Astrocyte (in vitro differentiated cells and primary cell): Measurements from ENCODE around the gene CIB4. TPM values are rescaled to one million over a fixed set of nuclear protein-coding genes. Genes with fewer than 3 reads are reported as not detected.
A peak's percentile ranks its signal among the peaks of the same experiment; 100 is the strongest.

Experiments
- DNase-seq: peaks from one replicate; pipeline ENCODE4 v3.0.0-alpha.2; 2010; ENCODE audit warnings: low read depth
- FAIRE-seq: peaks from 2 replicates; lab custom pipeline; 2011; peaks lifted over from hg19 to GRCh38; lab: Jason Lieb, UNC
- H2AFZ ChIP-seq: 2 replicates; pipeline ENCODE4 v1.6.0; 2012; ENCODE audit warnings: low read depth, low read length, inconsistent platforms
- H3K27ac ChIP-seq: 2 replicates; pipeline ENCODE4 v1.5.1; 2011; ENCODE audit warnings: low read depth, low read length, inconsistent platforms
- H3K27me3 ChIP-seq: 2 replicates; pipeline ENCODE4 v1.6.0; 2011; ENCODE audit warnings: low read length, inconsistent platforms; ENCODE audit not compliant: insufficient read depth
- H3K36me3 ChIP-seq: 2 replicates; pipeline ENCODE4 v1.5.1; 2011; ENCODE audit warnings: low read length, inconsistent platforms; ENCODE audit not compliant: insufficient read depth
- H3K4me1 ChIP-seq: 2 replicates; pipeline ENCODE4 v1.5.1; 2011; ENCODE audit warnings: low read length, inconsistent platforms; ENCODE audit not compliant: insufficient read depth
- H3K4me2 ChIP-seq: 2 replicates; pipeline ENCODE4 v1.6.0; 2012; ENCODE audit warnings: low read length, inconsistent platforms
- H3K4me3 ChIP-seq: 2 replicates; pipeline ENCODE4 v1.5.1; 2011; ENCODE audit warnings: low read depth, mild to moderate bottlenecking, low read length, inconsistent platforms; ENCODE audit not compliant: insufficient read depth
- H3K79me2 ChIP-seq: 2 replicates; pipeline ENCODE4 v1.6.0; 2012; ENCODE audit warnings: mild to moderate bottlenecking, low read length, inconsistent platforms; ENCODE audit not compliant: insufficient read depth
- H3K9ac ChIP-seq: 2 replicates; pipeline ENCODE4 v1.6.0; 2012; ENCODE audit warnings: mild to moderate bottlenecking, low read length, inconsistent platforms
- H3K9me3 ChIP-seq: 2 replicates; pipeline ENCODE4 v1.5.1; 2012; ENCODE audit warnings: low read depth, mild to moderate bottlenecking, low read length, inconsistent platforms; ENCODE audit not compliant: insufficient read depth
- H4K20me1 ChIP-seq: 2 replicates; pipeline ENCODE4 v1.6.0; 2012; ENCODE audit warnings: low read length, inconsistent platforms; ENCODE audit not compliant: insufficient read depth
- H3K27ac Mint-ChIP-seq: one replicate; pipeline ENCODE4 v1.8.0; 2021; ENCODE audit warnings: mild to moderate bottlenecking, mixed read lengths; ENCODE audit not compliant: unreplicated experiment
- H3K27me3 Mint-ChIP-seq: one replicate; pipeline ENCODE4 v1.8.0; 2021; ENCODE audit warnings: low read depth, mixed read lengths; ENCODE audit not compliant: unreplicated experiment
- H3K36me3 Mint-ChIP-seq: one replicate; pipeline ENCODE4 v1.8.0; 2021; ENCODE audit warnings: low read depth, mixed read lengths; ENCODE audit not compliant: unreplicated experiment
- H3K4me1 Mint-ChIP-seq: one replicate; pipeline ENCODE4 v1.8.0; 2021; ENCODE audit warnings: low read depth, mixed read lengths; ENCODE audit not compliant: unreplicated experiment
- H3K4me3 Mint-ChIP-seq: one replicate; pipeline ENCODE4 v1.8.0; 2021; ENCODE audit warnings: mild to moderate bottlenecking, moderate library complexity, mixed read lengths; ENCODE audit not compliant: unreplicated experiment
- H3K9me3 Mint-ChIP-seq: one replicate; pipeline ENCODE4 v1.8.0; 2021; ENCODE audit warnings: mild to moderate bottlenecking, mixed read lengths; ENCODE audit not compliant: unreplicated experiment
- CTCF ChIP-seq: IDR thresholded peaks from 2 replicates; pipeline ENCODE4 v1.5.1; 2011; ENCODE audit warnings: low read depth, mild to moderate bottlenecking, inconsistent platforms, low read length, moderate library complexity; ENCODE audit not compliant: insufficient read depth
- EZH2 ChIP-seq: IDR thresholded peaks from 2 replicates; pipeline ENCODE4 v1.6.1; 2012; ENCODE audit warnings: mild to moderate bottlenecking, low read length, inconsistent platforms; ENCODE audit not compliant: insufficient read depth
- total RNA-seq: library from RNA; stranded (reverse); gene quantifications from 2 replicates; pipeline ENCODE4 v1.2.1, GENCODE V29; 2021

The CIB4 gene
- total RNA-seq, 1 donor from 2014 or later = not detected

GRCh38 chr2:26566081-26566375 lies 75.1 kb downstream of the CIB4 start:
- Histone ChIP-seq H3K9me3 (no peaks in the 10 kb centered on the region), H3K9ac (no peak overlapping the region), H3K79me2 (no peaks in the 10 kb centered on the region), H4K20me1 (no peaks in the 10 kb centered on the region), H3K4me2 (no peak overlapping the region), H3K4me1 (peaks cover 14% of the 10 kb centered on the region), H3K27ac (no peak overlapping the region), H3K4me3 (no peak overlapping the region), H2AFZ (no peak overlapping the region), H3K36me3 (no peaks in the 10 kb centered on the region), H3K27me3 (peaks cover 72% of the 10 kb centered on the region)
- H3K9me3 Mint-ChIP-seq = peaks cover 3% of the 10 kb centered on the region
- peaks cover 6% of the 10 kb centered on the region for H3K36me3 Mint-ChIP-seq
- DNase-seq = no peak
- H3K4me3 Mint-ChIP-seq = no peak overlapping the region
- no peak for FAIRE-seq
- peaks cover 2% of the 10 kb centered on the region for H3K4me1 Mint-ChIP-seq
- no peak for TF ChIP-seq EZH2
- TF ChIP-seq CTCF = no peak
- peaks cover 80% of the 10 kb centered on the region for H3K27me3 Mint-ChIP-seq
- H3K27ac Mint-ChIP-seq = no peak overlapping the region

GRCh38 chr2:26564121-26564644 lies 77.0 kb downstream of the CIB4 start:
- TF ChIP-seq EZH2 (no peak), CTCF (no peak)
- H3K27ac ChIP-seq = no peak overlapping the region
- no peaks in the 10 kb centered on the region for H3K9me3 ChIP-seq
- H3K9ac ChIP-seq = no peak overlapping the region
- H3K4me3 ChIP-seq = no peak overlapping the region
- H3K79me2 ChIP-seq = no peaks in the 10 kb centered on the region
- H3K27me3 ChIP-seq = peaks cover 70% of the 10 kb centered on the region
- Mint-ChIP-seq H3K9me3 (no peaks in the 10 kb centered on the region), H3K27ac (no peak overlapping the region), H3K4me1 (peaks cover 2% of the 10 kb centered on the region), H3K36me3 (peaks cover 2% of the 10 kb centered on the region), H3K27me3 (peaks cover 74% of the 10 kb centered on the region), H3K4me3 (no peak overlapping the region)
- H3K4me2 ChIP-seq = no peak overlapping the region
- no peaks in the 10 kb centered on the region for H3K36me3 ChIP-seq
- H4K20me1 ChIP-seq = no peaks in the 10 kb centered on the region
- no peak overlapping the region for H2AFZ ChIP-seq
- FAIRE-seq (no peak), DNase-seq (no peak)
- H3K4me1 ChIP-seq = peaks cover 14% of the 10 kb centered on the region

- no peak overlapping the region for H3K4me3 ChIP-seq
- H3K27ac ChIP-seq = no peak overlapping the region
- Mint-ChIP-seq H3K4me1 (no peaks in the 10 kb centered on the region), H3K27ac (no peak overlapping the region), H3K27me3 (peaks cover 75% of the 10 kb centered on the region), H3K4me3 (no peak overlapping the region), H3K36me3 (peaks cover 2% of the 10 kb centered on the region), H3K9me3 (no peaks in the 10 kb centered on the region)
- H3K9me3 ChIP-seq = no peaks in the 10 kb centered on the region
- H3K4me2 ChIP-seq = no peak overlapping the region
- H3K9ac ChIP-seq = no peak overlapping the region
- H2AFZ ChIP-seq = no peak overlapping the region
- H3K27me3 ChIP-seq = peaks cover 73% of the 10 kb centered on the region
- DNase-seq (no peak), FAIRE-seq (no peak)
- TF ChIP-seq CTCF (no peak), EZH2 (peak; percentile 10)
- H3K79me2 ChIP-seq = no peaks in the 10 kb centered on the region
- no peaks in the 10 kb centered on the region for H3K36me3 ChIP-seq
- no peaks in the 10 kb centered on the region for H4K20me1 ChIP-seq
- H3K4me1 ChIP-seq = peaks cover 14% of the 10 kb centered on the region
Measured at GRCh38 chr2:26563686-26564085, 77.5 kb downstream of the CIB4 start.
